Neuronal stem cell (in vitro differentiated cells): Measurements from ENCODE around the gene FIP1L1.
"Not testable (repeated sequence)": the region's sequence is repeated elsewhere in the genome, so short reads cannot be mapped to it uniquely, and the experiment has no call there.

Experiments used
- DNase-seq: peaks from one replicate; pipeline ENCODE4 v3.0.0-alpha.2; 2013; ENCODE audit warnings: low spot score
- H2AFZ ChIP-seq: one replicate; pipeline ENCODE4 v1.6.1; 2013; ENCODE audit warnings: mild to moderate bottlenecking, low read length, inconsistent platforms
- H2AK5ac ChIP-seq: 2 replicates; pipeline ENCODE4 v1.6.1; 2013; ENCODE audit warnings: low read depth, mild to moderate bottlenecking, inconsistent platforms, low read length, moderate library complexity, mixed read lengths
- H2BK120ac ChIP-seq: 2 replicates; pipeline ENCODE4 v1.6.1; 2013; ENCODE audit warnings: low read depth, mild to moderate bottlenecking, inconsistent platforms, low read length, moderate library complexity, mixed read lengths
- H2BK12ac ChIP-seq: one replicate; pipeline ENCODE4 v1.6.1; 2013; ENCODE audit warnings: low read length, inconsistent platforms
- H2BK15ac ChIP-seq: 2 replicates; pipeline ENCODE4 v1.6.1; 2013; ENCODE audit warnings: mild to moderate bottlenecking, low read length, inconsistent platforms, mixed read lengths
- H2BK5ac ChIP-seq: one replicate; pipeline ENCODE4 v1.6.1; 2013; ENCODE audit warnings: inconsistent platforms, mild to moderate bottlenecking, low read length, moderate library complexity
- H3K14ac ChIP-seq: one replicate; pipeline ENCODE4 v1.6.1; 2013; ENCODE audit warnings: low read length, inconsistent platforms
- H3K18ac ChIP-seq: 2 replicates; pipeline ENCODE4 v1.6.1; 2013; ENCODE audit warnings: low read length, inconsistent platforms
- H3K23ac ChIP-seq: 2 replicates; pipeline ENCODE4 v1.6.1; 2013; ENCODE audit warnings: low read depth, mild to moderate bottlenecking, mixed read lengths, low read length, inconsistent platforms; ENCODE audit not compliant: poor library complexity
- H3K27ac ChIP-seq: replicated peaks from 3 replicates; pipeline ENCODE4 v1.5.1; 2013; ENCODE audit warnings: low read length, inconsistent platforms
- H3K27me3 ChIP-seq, 3 experiments: 2 replicates each; pipeline ENCODE4 v1.6.1; 2013; ENCODE audit warnings: low read length in 3 of 3, mild to moderate bottlenecking in 2 of 3, inconsistent platforms in 1 of 3, low read depth in 1 of 3, mixed read lengths in 1 of 3, moderate library complexity in 1 of 3; ENCODE audit not compliant: control insufficient read depth in 3 of 3, insufficient read depth in 3 of 3
- H3K36me3 ChIP-seq, 2 donors: replicated peaks in 1 of 2; 2 replicates each; pipeline ENCODE4 v1.6.1; 2013; ENCODE audit warnings: low read length in 2 of 2; ENCODE audit not compliant: control insufficient read depth in 2 of 2, insufficient read depth in 2 of 2
- H3K4ac ChIP-seq: 2 replicates; pipeline ENCODE4 v1.6.1; 2013; ENCODE audit warnings: inconsistent platforms, mild to moderate bottlenecking, low read length, moderate library complexity
- H3K4me1 ChIP-seq, 2 donors: 1 replicate in 1 of 2; 2 replicates in 1 of 2; pipeline ENCODE4 v1.6.1; 2013; ENCODE audit warnings: low read length in 2 of 2, low read depth in 1 of 2; ENCODE audit not compliant: control insufficient read depth in 2 of 2, insufficient read depth in 1 of 2
- H3K4me2 ChIP-seq: one replicate; pipeline ENCODE4 v1.6.1; 2013; ENCODE audit warnings: mild to moderate bottlenecking, low read length, inconsistent platforms; ENCODE audit not compliant: insufficient read depth, poor library complexity, severe bottlenecking
- H3K4me3 ChIP-seq, 2 donors: 2 replicates each; pipeline ENCODE4 v1.5.1; 2013; ENCODE audit warnings: low read length in 2 of 2, mild to moderate bottlenecking in 2 of 2, inconsistent platforms in 1 of 2, moderate library complexity in 1 of 2
- H3K79me1 ChIP-seq: one replicate; pipeline ENCODE4 v1.6.1; 2013; ENCODE audit warnings: low read depth, mild to moderate bottlenecking, inconsistent platforms, low read length, moderate library complexity
- H3K9ac ChIP-seq: one replicate; pipeline ENCODE4 v1.6.1; 2013; ENCODE audit warnings: mild to moderate bottlenecking, low read depth, low read length, inconsistent platforms; ENCODE audit not compliant: poor library complexity
- H3K9me3 ChIP-seq, 2 donors: replicated peaks in 1 of 2; 2 replicates each; pipeline versions ENCODE3 to v1.6.1; 2013; ENCODE audit warnings: low read length in 2 of 2, mild to moderate bottlenecking in 2 of 2, inconsistent platforms in 1 of 2, low read depth in 1 of 2, mixed read lengths in 1 of 2, moderate library complexity in 1 of 2; ENCODE audit not compliant: control insufficient read depth in 2 of 2, insufficient read depth in 1 of 2
- H4K8ac ChIP-seq: one replicate; pipeline ENCODE4 v1.6.1; 2013; ENCODE audit warnings: low read depth, mild to moderate bottlenecking, inconsistent platforms, low read length, moderate library complexity
- H4K91ac ChIP-seq: one replicate; pipeline ENCODE4 v1.6.1; 2013; ENCODE audit warnings: low read length, low read depth, mild to moderate bottlenecking, inconsistent platforms; ENCODE audit not compliant: poor library complexity
- WGBS, 2 donors: extraction: QIAGEN DNeasy Blood & Tissue Kit; methylation state at CpG; one replicate each; pipeline ENCODE4 v1.1.7; 2013; ENCODE audit warnings: missing lambda C conversion rate in 2 of 2, mixed read lengths in 1 of 2; ENCODE audit not compliant: insufficient read length in 2 of 2, insufficient replicate concordance in 1 of 2; ENCODE audit errors: extremely low coverage in 2 of 2; 5-methylcytosine and 5-hydroxymethylcytosine counted together

The FIP1L1 gene

GRCh38 chr4:53376900-53377299 is 541 bp upstream of the FIP1L1 start:
- WGBS, 2 donors: no CpG with 5 or more reads among the region's 5 CpGs

GRCh38 chr4:53378171-53378482 is 686 bp downstream of the FIP1L1 start:
- Histone ChIP-seq H2BK12ac (no peak overlapping the region), H3K79me1 (peaks cover 4% of the 10 kb centered on the region), H3K27me3 (peaks cover 0 to 8% (median 0%) of the 10 kb centered on the region in 3 experiments), H2BK5ac (peak overlapping the region; percentile 90), H2BK120ac (no peak overlapping the region), H3K9ac (peak overlapping the region; percentile 96), H4K91ac (no peak overlapping the region), H2BK15ac (no peak overlapping the region), H4K8ac (no peak overlapping the region), H3K14ac (peak overlapping the region; percentile 89), H2AK5ac (peak overlapping the region; percentile 37), H3K4me3 (peak overlapping the region; percentile 80 to 97), H2AFZ (peak overlapping the region; percentile 99), H3K4me1 (peaks cover 2 to 4% of the 10 kb centered on the region in 2 donors), H3K23ac (peak overlapping the region; percentile 65), H3K9me3 (no peaks in the 10 kb centered on the region), H3K4ac (no peak overlapping the region), H3K4me2 (peak overlapping the region; percentile 77), H3K36me3 (peaks cover 0 to 36% of the 10 kb centered on the region in 2 donors), H3K18ac (peak overlapping the region; percentile 99), H3K27ac (no peak overlapping the region)
- no peak for DNase-seq
- no CpG with 5 or more reads among the region's 10 CpGs for WGBS, 2 donors

More at GRCh38 chr4:53376900-53377299, 541 bp upstream of the FIP1L1 start:
- H3K4ac ChIP-seq: no peak overlapping the region
- no peak overlapping the region for H4K8ac ChIP-seq
- H2AFZ ChIP-seq: peak overlapping the region; percentile 99
- H3K79me1 ChIP-seq: peaks cover 4% of the 10 kb centered on the region
- no peaks in the 10 kb centered on the region for H3K9me3 ChIP-seq
- H2BK5ac ChIP-seq: no peak overlapping the region
- no peak overlapping the region for H3K9ac ChIP-seq
- H3K18ac ChIP-seq: no peak overlapping the region
- H3K27me3 ChIP-seq: peaks cover 0 to 18% (median 0%) of the 10 kb centered on the region in 3 experiments
- no peak overlapping the region for H2BK120ac ChIP-seq
- H4K91ac ChIP-seq: no peak overlapping the region
- no peak overlapping the region for H2BK15ac ChIP-seq
- peak overlapping the region; percentile 62 for H3K4me2 ChIP-seq
- no peak overlapping the region for H3K14ac ChIP-seq
- H2AK5ac ChIP-seq: no peak overlapping the region
- no peak for DNase-seq
- no peak overlapping the region for H2BK12ac ChIP-seq
- H3K23ac ChIP-seq: no peak overlapping the region
- H3K36me3 ChIP-seq: peaks cover 0 to 24% of the 10 kb centered on the region in 2 donors
- H3K4me1 ChIP-seq: peaks cover 2 to 4% of the 10 kb centered on the region in 2 donors
- no peak overlapping the region for H3K27ac ChIP-seq
- peak overlapping the region in 1 of 2 donors; percentile 80 for H3K4me3 ChIP-seq

- no peak overlapping the region for H2BK15ac ChIP-seq
- no peak overlapping the region for H3K18ac ChIP-seq
- no peak overlapping the region for H3K14ac ChIP-seq
- H3K27ac ChIP-seq: no peak overlapping the region
- H3K9me3 ChIP-seq: no peaks in the 10 kb centered on the region
- H2BK120ac ChIP-seq: no peak overlapping the region
- no CpG with 5 or more reads among the region's 4 CpGs for WGBS, 2 donors
- H3K36me3 ChIP-seq: peaks cover 0 to 57% of the 10 kb centered on the region in 2 donors
- H2BK5ac ChIP-seq: no peak overlapping the region
- no peak overlapping the region for H3K23ac ChIP-seq
- H4K8ac ChIP-seq: no peak overlapping the region
- no peak overlapping the region for H3K4ac ChIP-seq
- H2AFZ ChIP-seq: no peak overlapping the region
- H4K91ac ChIP-seq: no peak overlapping the region
- H2AK5ac ChIP-seq: no peak overlapping the region
- no peak overlapping the region for H3K4me3 ChIP-seq
- peaks cover 4% of the 10 kb centered on the region for H3K79me1 ChIP-seq
- H3K9ac ChIP-seq: no peak overlapping the region
- no peak overlapping the region for H2BK12ac ChIP-seq
- no peak overlapping the region for H3K4me2 ChIP-seq
- H3K27me3 ChIP-seq: no peaks in the 10 kb centered on the region
- H3K4me1 ChIP-seq: peaks cover 2 to 4% of the 10 kb centered on the region in 2 donors
- DNase-seq: no peak
Observed at GRCh38 chr4:53380221-53380620, 2.8 kb downstream of the FIP1L1 start.

- H3K14ac ChIP-seq, H2BK12ac ChIP-seq, H3K4me2 ChIP-seq, H2BK5ac ChIP-seq, H3K27ac ChIP-seq, H3K9ac ChIP-seq, H2AFZ ChIP-seq, H3K4me3 ChIP-seq, H3K79me1 ChIP-seq, H3K9me3 ChIP-seq, H3K27me3 ChIP-seq, H4K8ac ChIP-seq, H2BK120ac ChIP-seq, H2BK15ac ChIP-seq, H3K4me1 ChIP-seq, H3K23ac ChIP-seq, H3K4ac ChIP-seq, H4K91ac ChIP-seq, H3K18ac ChIP-seq, DNase-seq, H2AK5ac ChIP-seq: not testable (repeated sequence)
- peaks cover 4 to 19% of the 10 kb centered on the region in 2 donors for H3K36me3 ChIP-seq
- no CpG with 5 or more reads among the region's 11 CpGs for WGBS, 2 donors
Observed at GRCh38 chr4:53409479-53409878, 32.0 kb downstream of the FIP1L1 start.
